GM18508 (cell line): ENCODE data around the gene CNTNAP1.
"Not testable (repeated sequence)": the region's sequence is repeated elsewhere in the genome, so short reads cannot be mapped to it uniquely, and the experiment has no call there.

Experiments used
- ATAC-seq: cut with Tn5 transposase; IDR thresholded peaks from one replicate; pipeline ENCODE4 v1.9.1; 2021; ENCODE audit warnings: moderate number of reproducible peaks; ENCODE audit not compliant: insufficient read depth, unreplicated experiment

The CNTNAP1 gene

DNA sequence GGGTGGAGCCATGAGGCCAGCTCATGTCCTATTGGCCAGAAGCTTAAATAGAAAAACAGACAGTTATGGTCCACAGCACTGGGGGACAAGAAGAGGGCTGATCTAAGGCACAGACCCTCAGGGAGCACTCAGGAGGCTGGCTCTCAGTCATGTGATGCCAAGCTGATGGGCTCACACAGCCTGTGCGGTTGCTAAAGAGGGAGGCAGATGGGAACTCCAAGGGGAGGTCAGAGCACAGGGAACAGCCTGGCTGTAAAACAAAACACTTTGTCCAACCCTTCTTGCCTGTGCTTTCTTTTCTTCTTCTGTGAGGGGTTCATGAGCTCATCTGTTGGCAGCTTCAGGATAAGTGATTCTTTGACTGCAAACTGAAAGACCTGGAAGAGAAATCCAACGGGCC, 27.2 kb downstream of the CNTNAP1 start:
- ATAC-seq: no peak

DNA sequence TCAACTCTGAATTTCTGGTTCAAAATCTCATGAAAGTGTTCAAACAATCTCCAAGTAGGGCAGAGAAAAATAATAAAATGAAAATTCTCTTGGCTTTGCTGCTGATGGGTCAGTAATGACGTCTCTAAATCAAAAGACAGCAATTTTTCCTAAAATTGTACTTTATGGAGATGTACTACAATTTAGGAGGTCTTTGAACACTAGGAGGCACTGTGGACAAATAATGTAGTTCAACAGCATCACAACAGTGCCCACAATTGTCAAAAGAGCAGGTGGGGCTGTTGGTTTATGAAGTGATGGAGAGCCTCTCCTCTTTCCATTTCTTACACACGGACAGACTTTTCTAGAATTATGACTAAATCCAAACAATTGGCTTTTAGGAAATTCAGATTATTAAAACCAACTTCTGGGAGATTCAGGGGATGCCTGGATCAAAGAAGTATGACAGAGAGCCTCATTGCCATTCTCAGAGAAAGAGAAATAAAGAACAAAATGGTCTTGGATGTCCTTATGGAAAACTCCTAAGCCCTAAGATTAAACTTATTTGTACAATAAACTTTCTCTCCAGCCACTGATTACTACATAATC, 38.8 kb downstream of the CNTNAP1 start:
- no peak for ATAC-seq

DNA sequence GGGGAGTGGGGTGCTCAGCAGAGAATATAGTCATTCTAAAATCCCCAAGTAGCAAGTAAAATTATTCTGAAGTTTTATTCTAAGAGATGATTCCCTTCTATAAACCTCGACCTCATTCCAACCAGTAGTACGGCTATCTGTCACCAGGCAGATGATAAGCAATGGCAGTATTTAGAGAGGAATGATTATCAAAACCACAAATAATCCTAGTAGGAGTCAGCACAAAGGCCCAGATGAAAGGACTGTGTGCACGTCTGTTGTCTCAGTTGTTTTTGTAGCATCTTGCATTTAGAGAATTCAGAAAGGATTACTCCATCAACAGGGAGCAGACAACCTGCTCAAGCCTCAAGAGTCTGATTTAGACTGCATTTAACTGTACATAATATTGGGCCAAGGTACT, 41.3 kb downstream of the CNTNAP1 start:
- no peak for ATAC-seq

DNA sequence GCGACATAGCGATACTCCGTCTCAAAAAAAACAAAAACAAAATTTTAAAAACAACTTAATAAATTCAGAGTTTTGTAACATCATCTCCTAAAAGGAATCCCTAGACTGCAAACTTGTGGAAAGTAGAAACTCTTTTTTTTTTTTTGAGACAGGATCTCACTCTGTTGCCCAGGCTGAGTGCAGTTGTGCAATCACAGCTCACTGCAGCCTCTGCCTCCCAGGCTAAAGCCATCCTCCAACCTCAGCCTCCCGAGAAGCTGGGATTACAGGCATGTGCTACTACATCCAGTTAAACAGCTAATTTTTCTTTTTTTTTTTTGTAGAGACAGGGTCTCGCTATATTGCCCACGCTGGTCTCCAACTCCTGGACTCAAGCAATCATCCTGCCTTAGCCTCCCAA, 42.8 kb downstream of the CNTNAP1 start:
- no peak for ATAC-seq

DNA sequence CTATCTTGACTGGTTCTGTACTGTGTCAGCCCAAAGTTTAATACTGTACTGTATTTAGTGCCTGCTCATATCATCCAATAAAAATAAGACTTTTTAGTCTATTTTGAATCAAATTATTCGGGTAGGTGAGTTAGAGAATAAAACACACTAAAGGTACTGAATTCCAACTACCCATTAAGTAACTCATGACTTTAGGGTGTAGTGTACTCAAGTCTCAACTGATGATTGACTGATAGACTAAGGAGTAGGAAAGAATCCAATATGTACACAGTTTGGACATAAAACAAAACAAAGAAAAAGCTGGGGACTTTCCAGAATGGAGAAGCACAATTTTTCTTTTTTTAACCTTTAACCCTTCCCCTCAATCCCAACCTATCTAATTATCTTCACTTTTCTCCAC, 58.4 kb downstream of the CNTNAP1 start:
- ATAC-seq: no peak

DNA sequence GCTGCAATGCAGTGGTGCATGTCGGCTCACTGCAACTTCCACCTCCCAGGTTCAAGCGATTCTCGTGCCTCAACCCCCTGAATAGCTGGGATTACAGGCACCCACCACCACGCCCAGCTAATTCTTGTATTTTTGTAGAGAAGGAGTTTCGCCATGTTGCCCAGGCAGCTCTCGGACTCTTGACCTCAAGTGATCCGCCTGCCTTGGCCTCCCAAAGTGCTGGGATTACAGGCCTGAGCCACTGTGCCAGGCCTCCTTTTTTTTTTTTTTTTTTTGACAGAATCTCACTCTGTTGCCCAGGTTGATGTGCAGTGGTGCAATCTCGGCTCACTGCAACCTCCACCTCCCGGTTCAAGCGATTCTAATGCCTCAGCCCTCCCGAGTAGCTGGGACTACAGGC, 60.6 kb downstream of the CNTNAP1 start:
- not testable (repeated sequence) for ATAC-seq

DNA sequence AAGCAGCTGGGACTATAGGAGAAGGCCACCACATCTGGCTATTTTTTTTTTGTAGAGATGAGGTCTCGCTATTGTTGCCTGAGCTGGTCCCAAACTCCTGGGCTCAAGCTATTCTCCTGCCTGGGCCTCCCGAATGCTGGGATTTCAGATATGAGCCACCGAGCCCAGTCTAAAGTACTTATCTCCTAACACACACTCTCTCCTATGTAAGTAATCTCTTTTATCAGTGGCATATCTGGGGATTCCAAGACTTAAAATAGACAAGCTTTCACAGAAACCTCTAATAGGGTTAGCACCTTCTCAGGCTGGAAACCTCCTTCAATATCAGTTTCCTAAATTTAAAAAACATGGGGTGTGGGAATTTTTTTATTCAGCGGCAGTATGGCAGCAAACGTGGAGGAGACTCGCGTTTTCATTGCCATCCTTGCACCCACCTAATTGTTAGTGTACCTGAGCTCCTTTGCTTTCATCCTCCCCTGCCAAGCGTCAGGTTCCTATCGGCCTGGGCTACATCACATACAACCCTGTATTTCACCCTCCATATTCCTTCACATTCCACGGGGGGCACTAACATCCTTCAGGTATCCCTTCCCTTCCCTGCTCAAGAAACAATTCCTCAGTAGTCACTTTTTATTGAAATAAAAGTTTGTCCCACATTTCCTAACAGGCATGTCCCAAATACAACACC, 61.4 kb downstream of the CNTNAP1 start:
- no peak for ATAC-seq

DNA sequence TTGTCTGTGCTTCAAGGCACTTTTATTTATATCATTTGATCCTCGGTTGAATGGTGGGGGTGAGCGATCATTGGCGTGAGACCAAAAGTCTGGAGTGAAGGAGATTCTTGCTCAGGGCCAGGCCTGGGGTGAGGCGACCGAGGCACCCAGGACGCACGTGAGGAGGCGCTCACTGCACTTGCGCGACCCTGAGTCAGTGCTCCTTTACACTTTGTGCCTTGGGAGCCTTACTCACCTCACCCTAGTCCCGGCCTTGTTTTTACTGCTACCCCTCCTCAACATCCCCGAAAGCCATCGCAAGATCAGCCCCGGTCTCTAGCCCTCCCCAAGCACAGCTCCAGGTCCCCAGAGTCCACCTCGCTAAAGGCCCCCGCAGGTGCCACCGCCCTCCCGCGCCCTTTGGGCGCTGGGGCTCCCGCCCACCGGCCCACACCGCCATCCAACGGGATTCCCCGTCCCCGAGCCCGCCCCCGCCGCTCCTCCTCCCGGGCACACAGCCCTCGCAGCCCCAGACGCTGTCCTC, 62.0 kb downstream of the CNTNAP1 start:
- no peak for ATAC-seq

DNA sequence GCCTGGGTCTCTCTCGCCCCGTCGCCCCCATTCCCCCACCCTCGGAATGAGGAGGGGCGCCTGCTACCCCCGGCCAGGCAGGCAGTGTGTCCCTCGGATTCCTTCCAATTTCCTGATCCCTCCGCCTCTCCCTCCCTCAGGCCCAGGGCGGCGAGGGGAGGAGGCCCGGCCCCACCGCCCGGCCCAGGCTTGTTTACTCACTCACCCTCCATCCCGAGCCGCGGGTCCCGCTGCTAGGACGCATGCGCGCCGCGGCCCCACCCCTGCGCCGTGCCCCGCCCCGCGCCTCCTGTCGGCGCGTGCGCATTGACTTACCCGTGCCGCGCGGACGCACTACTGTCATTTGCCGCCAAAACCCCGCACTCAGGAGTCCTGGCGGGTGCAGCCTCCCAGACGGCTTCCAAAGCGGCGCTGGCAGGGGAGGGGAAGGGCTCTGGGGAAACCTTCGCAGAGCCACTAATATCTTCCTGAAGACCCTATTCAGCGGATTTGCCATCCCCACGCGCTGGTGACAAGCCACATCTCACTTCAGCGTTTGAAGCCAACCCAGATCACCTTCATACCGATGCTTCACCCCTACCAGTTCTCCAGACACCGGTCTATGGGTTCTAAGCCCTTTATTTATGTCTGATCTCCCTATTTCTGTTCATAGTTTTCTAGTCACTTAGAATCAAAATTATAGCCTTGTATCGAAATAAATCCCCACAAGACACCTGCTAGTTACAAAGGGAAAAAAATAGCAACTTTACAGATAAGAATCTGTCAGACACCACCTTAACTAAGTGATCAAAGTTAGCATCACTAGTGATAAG, 62.7 kb downstream of the CNTNAP1 start, which contains the start of gene EZH1:
TSS of gene EZH1 (minus strand) at position 235 of the 812 bp plus-strand sequence. CDS start 16,099 bp downstream, outside the sequence.
- ATAC-seq: no peak

DNA sequence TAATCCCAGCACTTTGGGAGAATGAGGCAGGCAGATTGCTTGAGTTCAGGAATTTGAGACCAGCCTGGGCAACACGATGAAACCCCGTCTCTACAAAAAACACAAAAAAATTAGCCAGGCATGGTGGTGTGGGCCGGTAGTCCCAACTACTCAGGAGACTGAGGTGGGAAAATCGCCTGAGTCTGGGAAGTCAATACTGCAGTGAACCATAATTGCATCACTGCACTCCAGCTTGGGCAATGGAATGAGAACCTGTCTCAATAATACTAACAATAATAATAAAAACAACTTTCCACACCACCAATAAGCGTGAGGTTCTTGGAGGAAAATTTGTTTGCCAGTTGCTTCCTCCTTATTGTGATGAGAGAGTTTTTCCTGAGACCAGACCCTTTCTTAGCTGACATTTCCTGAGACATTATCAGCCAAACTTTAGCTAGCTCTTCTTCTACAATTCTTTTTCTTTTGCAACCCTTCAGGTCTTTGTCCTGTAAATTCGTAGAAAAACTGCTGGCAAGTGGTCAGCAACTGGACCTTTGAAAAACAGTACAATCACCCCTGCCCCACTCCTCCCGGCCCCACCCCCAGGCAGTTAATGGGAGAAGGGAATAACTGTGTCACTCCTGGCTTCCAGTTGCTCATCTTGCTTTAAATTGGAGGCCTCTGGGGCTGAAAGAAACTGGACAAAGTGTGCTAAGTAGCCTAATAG, 66.0 kb downstream of the CNTNAP1 start:
- no peak for ATAC-seq

DNA sequence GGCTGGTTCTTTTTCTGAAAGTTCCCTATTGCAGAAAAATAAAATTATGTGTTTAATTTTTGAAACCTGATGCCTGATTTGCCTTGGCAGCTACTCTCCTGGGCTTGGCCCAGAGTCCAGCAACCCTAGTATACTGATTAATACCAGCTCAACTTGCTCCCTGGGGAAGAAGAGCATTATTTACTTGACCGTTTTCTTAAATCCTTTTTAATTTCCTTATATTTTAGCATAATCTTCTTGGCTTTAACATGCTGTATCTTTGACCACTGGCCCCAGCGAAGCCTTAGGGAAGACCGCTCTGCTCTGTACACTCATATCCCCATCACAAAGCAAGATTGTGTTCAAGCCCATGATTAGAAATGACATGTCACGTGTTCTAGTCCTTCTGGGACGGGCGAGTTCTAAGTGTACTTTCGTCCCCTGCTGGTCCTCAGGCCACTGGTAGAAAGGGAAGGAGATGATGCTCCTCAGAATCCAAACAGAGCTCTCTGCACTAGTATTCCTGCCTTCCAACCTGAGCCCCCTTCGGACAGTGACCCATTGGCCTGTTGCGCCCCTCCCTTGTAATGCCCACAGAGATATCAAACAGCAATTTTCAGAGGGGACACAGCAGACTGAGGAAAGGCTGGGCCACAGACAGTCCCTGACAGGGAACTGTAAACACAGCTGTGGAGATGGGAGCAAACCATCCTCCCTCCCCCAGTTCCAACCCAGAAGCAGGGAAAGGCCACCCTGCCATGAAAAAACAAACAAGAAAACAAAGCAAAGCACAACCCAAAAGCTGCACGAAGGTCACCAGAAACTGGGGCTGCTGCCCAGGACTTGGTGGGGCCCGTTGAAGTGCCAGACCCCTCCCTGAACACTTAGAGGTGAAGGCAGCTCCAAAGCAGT, 66.8 kb downstream of the CNTNAP1 start:
- ATAC-seq: no peak
